H9 (cell line): ENCODE results near the gene ALDH1L1. TPM values are rescaled to one million over a fixed set of nuclear protein-coding genes. Genes with fewer than 3 reads are reported as not detected.

Source experiments
- DNase-seq: peaks from one replicate; pipeline ENCODE4 v3.0.0-alpha.2; 2017
- H2AFZ ChIP-seq: one replicate; pipeline ENCODE4 v1.6.1; 2013; ENCODE audit warnings: mild to moderate bottlenecking, low read length, control low read depth, moderate library complexity
- H2AK5ac ChIP-seq: 2 replicates; pipeline ENCODE4 v1.6.1; 2013; ENCODE audit warnings: low read length, control low read depth, mixed read lengths; ENCODE audit not compliant: insufficient read length
- H2BK120ac ChIP-seq: one replicate; pipeline ENCODE4 v1.6.1; 2013; ENCODE audit warnings: low read depth, mild to moderate bottlenecking, low read length, control low read depth, inconsistent platforms; ENCODE audit not compliant: poor library complexity, severe bottlenecking
- H2BK12ac ChIP-seq: 2 replicates; pipeline ENCODE4 v1.6.1; 2013; ENCODE audit warnings: low read length, control low read depth, mixed read lengths, low read depth; ENCODE audit not compliant: insufficient read length
- H2BK15ac ChIP-seq: 2 replicates; pipeline ENCODE4 v1.6.1; 2013; ENCODE audit warnings: low read depth, low read length, control low read depth
- H2BK20ac ChIP-seq: one replicate; pipeline ENCODE4 v1.6.1; 2013; ENCODE audit warnings: low read depth, mild to moderate bottlenecking, low read length, control low read depth, inconsistent platforms; ENCODE audit not compliant: poor library complexity, severe bottlenecking
- H2BK5ac ChIP-seq: 2 replicates; pipeline ENCODE4 v1.6.1; 2013; ENCODE audit warnings: low read length, control low read depth, mixed read lengths; ENCODE audit not compliant: insufficient read length
- H3K14ac ChIP-seq: 2 replicates; pipeline ENCODE4 v1.6.1; 2013; ENCODE audit warnings: low read length, control low read depth; ENCODE audit not compliant: insufficient read depth
- H3K18ac ChIP-seq: 2 replicates; pipeline ENCODE4 v1.6.1; 2013; ENCODE audit warnings: low read depth, mild to moderate bottlenecking, mixed read lengths, low read length, control low read depth; ENCODE audit not compliant: insufficient read length
- H3K23ac ChIP-seq: 2 replicates; pipeline ENCODE4 v1.6.1; 2013; ENCODE audit warnings: low read length, control low read depth, mixed read lengths, low read depth; ENCODE audit not compliant: insufficient read length
- H3K23me2 ChIP-seq: 2 replicates; pipeline ENCODE4 v1.6.1; 2013; ENCODE audit warnings: low read depth, mild to moderate bottlenecking, mixed read lengths, low read length, control low read depth; ENCODE audit not compliant: insufficient read length, poor library complexity, severe bottlenecking
- H3K27ac ChIP-seq: 2 replicates; pipeline ENCODE4 v1.5.1; 2013; ENCODE audit warnings: low read length, control low read depth, mixed read lengths, low read depth; ENCODE audit not compliant: insufficient read length
- H3K27me3 ChIP-seq: 2 replicates; pipeline ENCODE4 v1.6.1; 2013; ENCODE audit warnings: low read length, control low read depth, inconsistent platforms; ENCODE audit not compliant: insufficient read depth
- H3K4ac ChIP-seq: 2 replicates; pipeline ENCODE4 v1.6.1; 2013; ENCODE audit warnings: low read depth, mild to moderate bottlenecking, control low read depth, inconsistent platforms, low read length, moderate library complexity
- H3K4me1 ChIP-seq: 2 replicates; pipeline ENCODE4 v1.6.1; 2013; ENCODE audit warnings: low read length, control low read depth, inconsistent platforms; ENCODE audit not compliant: insufficient read depth
- H3K4me2 ChIP-seq: 2 replicates; pipeline ENCODE4 v1.6.1; 2013; ENCODE audit warnings: low read length, control low read depth, mixed read lengths; ENCODE audit not compliant: insufficient read length, insufficient read depth
- H3K56ac ChIP-seq: 2 replicates; pipeline ENCODE4 v1.6.1; 2013; ENCODE audit warnings: low read depth, mild to moderate bottlenecking, mixed read lengths, low read length, control low read depth; ENCODE audit not compliant: insufficient read length
- H3K79me1 ChIP-seq: 2 replicates; pipeline ENCODE4 v1.6.1; 2013; ENCODE audit warnings: low read depth, mild to moderate bottlenecking, moderate library complexity, low read length, control low read depth, inconsistent platforms; ENCODE audit not compliant: insufficient read depth, poor library complexity, severe bottlenecking
- H3K79me2 ChIP-seq: 2 replicates; pipeline ENCODE4 v1.6.1; 2013; ENCODE audit warnings: low read length, control low read depth, inconsistent platforms; ENCODE audit not compliant: insufficient read depth
- H3K9ac ChIP-seq: 2 replicates; pipeline ENCODE4 v1.6.1; 2013; ENCODE audit warnings: low read length, control low read depth, mixed read lengths; ENCODE audit not compliant: insufficient read length; ENCODE audit errors: extremely low read depth
- H3K9me3 ChIP-seq: one replicate; pipeline ENCODE4 v1.6.1; 2013; ENCODE audit warnings: low read depth, low read length, inconsistent platforms; ENCODE audit not compliant: control insufficient read depth
- H3T11ph ChIP-seq: one replicate; pipeline ENCODE4 v1.6.1; 2013; ENCODE audit warnings: mild to moderate bottlenecking, low read length, control low read depth, inconsistent platforms
- H4K20me1 ChIP-seq: one replicate; pipeline ENCODE4 v1.6.1; 2013; ENCODE audit not compliant: control insufficient read depth, insufficient read length, insufficient read depth
- H4K5ac ChIP-seq: 2 replicates; pipeline ENCODE4 v1.6.1; 2013; ENCODE audit warnings: low read depth, mild to moderate bottlenecking, mixed read lengths, low read length, control low read depth; ENCODE audit not compliant: insufficient read length
- H4K8ac ChIP-seq: replicated peaks from 2 replicates; pipeline ENCODE4 v1.6.1; 2013; ENCODE audit warnings: low read length, control low read depth, mixed read lengths, low read depth; ENCODE audit not compliant: insufficient read length
- H4K91ac ChIP-seq: 2 replicates; pipeline ENCODE4 v1.6.1; 2013; ENCODE audit warnings: low read depth, mild to moderate bottlenecking, moderate library complexity, mixed read lengths, low read length, control low read depth; ENCODE audit not compliant: insufficient read length
- H3K27ac Mint-ChIP-seq, 3 experiments: 2 replicates in 2 of 3; 3 replicates in 1 of 3; pipeline ENCODE4 v1.8.0; 2020 to 2021; ENCODE audit warnings: mixed read lengths in 3 of 3, mild to moderate bottlenecking in 1 of 3, moderate library complexity in 1 of 3
- H3K27me3 Mint-ChIP-seq: 2 replicates; pipeline ENCODE4 v1.8.0; 2021; ENCODE audit warnings: low read depth, mild to moderate bottlenecking, moderate library complexity, mixed read lengths
- H3K36me3 Mint-ChIP-seq, 3 experiments: 2 replicates in 2 of 3; 3 replicates in 1 of 3; pipeline ENCODE4 v1.8.0; 2020 to 2021; ENCODE audit warnings: low read depth in 3 of 3, mixed read lengths in 3 of 3; ENCODE audit not compliant: insufficient read depth in 1 of 3
- H3K4me1 Mint-ChIP-seq, 2 experiments: 2 replicates each; pipeline ENCODE4 v1.8.0; 2020; ENCODE audit warnings: mixed read lengths in 2 of 2
- H3K4me3 Mint-ChIP-seq, 2 experiments: 2 replicates in 1 of 2; 3 replicates in 1 of 2; pipeline ENCODE4 v1.8.0; 2020 to 2021; ENCODE audit warnings: mild to moderate bottlenecking in 2 of 2, mixed read lengths in 2 of 2, moderate library complexity in 1 of 2
- H3K9me3 Mint-ChIP-seq, 2 experiments: 2 replicates in 1 of 2; 3 replicates in 1 of 2; pipeline ENCODE4 v1.8.0; 2020; ENCODE audit warnings: mild to moderate bottlenecking in 2 of 2, mixed read lengths in 2 of 2, moderate library complexity in 1 of 2
- whole genome bisulfite sequencing: extraction: QIAGEN DNeasy Blood & Tissue Kit; methylation state at CpG from one replicate; pipeline ENCODE4 v1.1.7; 2013; ENCODE audit warnings: missing lambda C conversion rate, low lambda C conversion rate, mixed read lengths; ENCODE audit not compliant: insufficient read length; ENCODE audit errors: extremely low coverage; 5-methylcytosine and 5-hydroxymethylcytosine counted together
- total RNA-seq: library from RNA; stranded (reverse); gene quantifications from 2 replicates; pipeline ENCODE4 v1.2.1, GENCODE V29; 2021
- TF ChIP-seq, protein P1 (sequence below): fragments of 200-600 bp; sonication (generic); conservative IDR thresholded peaks from 3 replicates; pipeline ENCODE4 v1.8.0; 2021; ENCODE audit warnings: antibody characterized with exemption, mild to moderate bottlenecking

ALDH1L1 gene
- total RNA-seq, 1 experiment from 2014 or later, result 0.90 TPM

DNA sequence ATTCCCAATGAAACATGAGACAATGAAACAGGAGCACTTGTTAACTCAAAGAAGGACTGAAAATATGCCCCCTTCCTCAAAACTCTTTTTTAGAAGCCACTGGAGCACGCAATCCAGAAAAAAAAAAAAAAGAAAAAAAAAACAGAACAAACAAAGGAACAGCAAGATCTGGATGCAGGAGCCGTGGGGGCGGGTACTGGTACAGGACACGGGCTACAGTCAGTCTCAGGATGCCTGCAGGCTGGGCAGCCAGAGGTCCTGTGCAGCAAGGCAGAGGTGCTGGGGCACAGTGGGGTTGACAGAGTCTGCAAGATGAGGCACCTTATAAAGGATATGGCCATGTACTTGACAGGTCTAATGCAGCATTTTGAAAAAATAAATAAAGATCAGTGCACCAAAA is 22.3 kb upstream of the ALDH1L1 start:
- Histone ChIP-seq H2AFZ (no peak overlapping the region), H2BK120ac (no peak overlapping the region), H2BK12ac (no peak overlapping the region), H3K27me3 (no peaks in the 10 kb centered on the region), H4K91ac (no peak overlapping the region), H3K79me2 (no peaks in the 10 kb centered on the region), H3K4ac (no peak overlapping the region), H3T11ph (no peak overlapping the region), H3K27ac (no peak overlapping the region), H2BK15ac (no peak overlapping the region), H2AK5ac (no peak overlapping the region), H3K4me2 (no peak overlapping the region), H4K5ac (no peak overlapping the region), H4K20me1 (no peaks in the 10 kb centered on the region), H3K4me1 (no peaks in the 10 kb centered on the region), H3K79me1 (no peaks in the 10 kb centered on the region), H3K14ac (no peak overlapping the region), H3K23ac (no peak overlapping the region), H2BK5ac (no peak overlapping the region), H3K9me3 (no peaks in the 10 kb centered on the region), H3K56ac (no peak overlapping the region), H4K8ac (no peak overlapping the region), H3K9ac (no peak overlapping the region), H2BK20ac (no peak overlapping the region), H3K23me2 (no peaks in the 10 kb centered on the region), H3K18ac (no peak overlapping the region)
- TF ChIP-seq, protein P1, sequence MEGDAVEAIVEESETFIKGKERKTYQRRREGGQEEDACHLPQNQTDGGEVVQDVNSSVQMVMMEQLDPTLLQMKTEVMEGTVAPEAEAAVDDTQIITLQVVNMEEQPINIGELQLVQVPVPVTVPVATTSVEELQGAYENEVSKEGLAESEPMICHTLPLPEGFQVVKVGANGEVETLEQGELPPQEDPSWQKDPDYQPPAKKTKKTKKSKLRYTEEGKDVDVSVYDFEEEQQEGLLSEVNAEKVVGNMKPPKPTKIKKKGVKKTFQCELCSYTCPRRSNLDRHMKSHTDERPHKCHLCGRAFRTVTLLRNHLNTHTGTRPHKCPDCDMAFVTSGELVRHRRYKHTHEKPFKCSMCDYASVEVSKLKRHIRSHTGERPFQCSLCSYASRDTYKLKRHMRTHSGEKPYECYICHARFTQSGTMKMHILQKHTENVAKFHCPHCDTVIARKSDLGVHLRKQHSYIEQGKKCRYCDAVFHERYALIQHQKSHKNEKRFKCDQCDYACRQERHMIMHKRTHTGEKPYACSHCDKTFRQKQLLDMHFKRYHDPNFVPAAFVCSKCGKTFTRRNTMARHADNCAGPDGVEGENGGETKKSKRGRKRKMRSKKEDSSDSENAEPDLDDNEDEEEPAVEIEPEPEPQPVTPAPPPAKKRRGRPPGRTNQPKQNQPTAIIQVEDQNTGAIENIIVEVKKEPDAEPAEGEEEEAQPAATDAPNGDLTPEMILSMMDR, result no peak
- Mint-ChIP-seq H3K27ac (peak overlapping the region in 1 of 3 experiments; percentile 85; a peak in 1 of 7 replicates), H3K4me1 (peaks cover 8 to 13% of the 10 kb centered on the region in 2 experiments), H3K27me3 (peaks cover 14% of the 10 kb centered on the region), H3K9me3 (peaks cover 4 to 12% of the 10 kb centered on the region in 2 experiments; a peak in 4 of 5 replicates), H3K36me3 (peaks cover 0 to under 1% (median 0%) of the 10 kb centered on the region in 3 experiments; a peak in 2 of 7 replicates), H3K4me3 (no peak overlapping the region)
- no CpG with 5 or more reads among the region's 4 CpGs for WGBS
- DNase-seq, result no peak
